Kidney (tissue), 14 donors: ENCODE results near the gene CAPRIN1. TPM values are rescaled to one million over a fixed set of nuclear protein-coding genes. Genes with fewer than 3 reads are reported as not detected.
A peak's percentile ranks its signal among the peaks of the same experiment; 100 is the strongest.

ENCODE experiments used
- DNase-seq, 5 donors: peaks; one replicate each; pipeline ENCODE4 v3.0.0-alpha.2; 2013 to 2020
- FAIRE-seq: peaks from 2 replicates; lab custom pipeline; 2012; peaks lifted over from hg19 to GRCh38; lab: Jason Lieb, UNC
- H3K27ac ChIP-seq, 2 donors: one replicate each; pipeline ENCODE4 v1.7.0; 2013; ENCODE audit warnings: low read depth in 2 of 2, low read length in 2 of 2, inconsistent platforms in 1 of 2
- H3K27me3 ChIP-seq: one replicate; pipeline ENCODE4 v1.7.1; 2013; ENCODE audit warnings: low read length, inconsistent platforms; ENCODE audit not compliant: control insufficient read depth, insufficient read depth
- H3K36me3 ChIP-seq, 3 donors: one replicate each; pipeline versions ENCODE4 v1.7.0 to v1.7.1; 2013; ENCODE audit warnings: low read length in 3 of 3, control low read depth in 1 of 3, inconsistent platforms in 1 of 3; ENCODE audit not compliant: insufficient read depth in 3 of 3, control insufficient read depth in 2 of 3
- H3K4me1 ChIP-seq, 3 donors: one replicate each; pipeline versions ENCODE4 v1.7.0 to v1.7.1; 2013; ENCODE audit warnings: low read length in 3 of 3, inconsistent platforms in 1 of 3, low read depth in 1 of 3; ENCODE audit not compliant: control insufficient read depth in 2 of 3, insufficient read depth in 2 of 3
- H3K4me3 ChIP-seq, 3 donors: one replicate each; pipeline versions ENCODE4 v1.7.0 to v1.8.1; 2013; ENCODE audit warnings: low read length in 3 of 3, control low read depth in 1 of 3, inconsistent platforms in 1 of 3
- H3K9ac ChIP-seq, 3 donors: one replicate each; pipeline versions ENCODE4 v1.7.0 to v1.7.1; 2013; ENCODE audit warnings: low read length in 3 of 3, control low read depth in 1 of 3, inconsistent platforms in 1 of 3
- H3K9me3 ChIP-seq, 3 donors: one replicate each; pipeline versions ENCODE4 v1.7.0 to v1.7.1; 2013; ENCODE audit warnings: low read length in 3 of 3, control low read depth in 1 of 3, inconsistent platforms in 1 of 3; ENCODE audit not compliant: control insufficient read depth in 2 of 3, insufficient read depth in 1 of 3
- intact Hi-C: fragments of 100-400 bp; cut with DNase I; formaldehyde crosslinking; loops from one replicate; pipeline ENCODE4 v1.11.1; 2022
- polyA plus RNA-seq: library from polyadenylated mRNA; stranded (reverse); fragments of 350-450 nt; fragmentation: Illumina TruSeq; extraction: RNeasy Lipid Tissue Mini Kit (QIAGEN cat#74804); gene quantifications from one replicate; pipeline ENCODE4 v1.2.3, GENCODE V29; 2014; ENCODE audit warnings: low read depth, low replicate concordance; ENCODE audit not compliant: insufficient read depth
- total RNA-seq: library from RNA; stranded (reverse); fragmentation: NEBNext Ultra II Directional; extraction: Animal tissue kit (Norgen Biotek cat#: 25700); gene quantifications from one replicate; pipeline ENCODE4 v1.2.1, GENCODE V29; 2021
- TF ChIP-seq, protein P1 (sequence below): IDR thresholded peaks from 3 replicates; pipeline ENCODE4 v1.5.1; 2012; ENCODE audit warnings: mild to moderate bottlenecking, moderate library complexity, borderline replicate concordance; ENCODE audit not compliant: insufficient read depth; ENCODE audit errors: extremely low read depth
- donor health status: control.
- donor health status: control.
- donor health status: control.
- donor health status: control.
- donor health status: control.
- donor health status: DM: yes; HTN: yes; CAD: no.
- donor health status: Normal renal cell carcinoma (clear cell type).

Gene CAPRIN1
- total and polyA plus RNA-seq, 2 donors from 2014 or later, result 83.3 to 174 TPM

DNA sequence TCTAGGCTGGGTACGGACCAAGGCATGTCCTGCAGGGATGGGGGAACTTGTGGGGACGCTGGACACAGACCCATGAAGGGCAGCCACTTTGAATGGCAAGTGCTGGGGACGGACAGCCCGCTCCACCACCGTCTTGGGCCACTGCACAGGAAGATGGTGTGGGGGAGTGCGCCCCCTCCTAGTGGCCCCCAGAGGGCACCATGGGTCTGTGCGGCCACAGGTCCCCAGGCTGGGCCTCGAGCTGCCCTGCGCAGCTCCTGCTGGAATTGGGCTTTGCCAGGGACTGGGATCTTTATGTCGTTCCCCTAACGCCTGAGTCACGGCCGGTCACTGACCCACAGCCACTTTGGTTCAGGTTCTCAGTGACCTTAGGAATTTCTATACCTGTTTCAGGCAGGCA lies 98.3 kb downstream of the CAPRIN1 start:
- H3K27me3 ChIP-seq, result no peaks in the 10 kb centered on the region
- H3K27ac ChIP-seq, result no peak overlapping the region
- no peaks in the 10 kb centered on the region for H3K4me1 ChIP-seq
- H3K9me3 ChIP-seq, result no peaks in the 10 kb centered on the region
- TF ChIP-seq, protein P1, sequence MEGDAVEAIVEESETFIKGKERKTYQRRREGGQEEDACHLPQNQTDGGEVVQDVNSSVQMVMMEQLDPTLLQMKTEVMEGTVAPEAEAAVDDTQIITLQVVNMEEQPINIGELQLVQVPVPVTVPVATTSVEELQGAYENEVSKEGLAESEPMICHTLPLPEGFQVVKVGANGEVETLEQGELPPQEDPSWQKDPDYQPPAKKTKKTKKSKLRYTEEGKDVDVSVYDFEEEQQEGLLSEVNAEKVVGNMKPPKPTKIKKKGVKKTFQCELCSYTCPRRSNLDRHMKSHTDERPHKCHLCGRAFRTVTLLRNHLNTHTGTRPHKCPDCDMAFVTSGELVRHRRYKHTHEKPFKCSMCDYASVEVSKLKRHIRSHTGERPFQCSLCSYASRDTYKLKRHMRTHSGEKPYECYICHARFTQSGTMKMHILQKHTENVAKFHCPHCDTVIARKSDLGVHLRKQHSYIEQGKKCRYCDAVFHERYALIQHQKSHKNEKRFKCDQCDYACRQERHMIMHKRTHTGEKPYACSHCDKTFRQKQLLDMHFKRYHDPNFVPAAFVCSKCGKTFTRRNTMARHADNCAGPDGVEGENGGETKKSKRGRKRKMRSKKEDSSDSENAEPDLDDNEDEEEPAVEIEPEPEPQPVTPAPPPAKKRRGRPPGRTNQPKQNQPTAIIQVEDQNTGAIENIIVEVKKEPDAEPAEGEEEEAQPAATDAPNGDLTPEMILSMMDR, result no peak
- peaks cover 2 to 23% (median 20%) of the 10 kb centered on the region in 3 donors for H3K36me3 ChIP-seq
- H3K9ac ChIP-seq, result no peak overlapping the region
- DNase-seq (peak in 3 of 5 donors; percentile 32 to 75 (median 46)), FAIRE-seq (no peak)
- intact Hi-C loops, result no loop called here
- no peak overlapping the region for H3K4me3 ChIP-seq

DNA sequence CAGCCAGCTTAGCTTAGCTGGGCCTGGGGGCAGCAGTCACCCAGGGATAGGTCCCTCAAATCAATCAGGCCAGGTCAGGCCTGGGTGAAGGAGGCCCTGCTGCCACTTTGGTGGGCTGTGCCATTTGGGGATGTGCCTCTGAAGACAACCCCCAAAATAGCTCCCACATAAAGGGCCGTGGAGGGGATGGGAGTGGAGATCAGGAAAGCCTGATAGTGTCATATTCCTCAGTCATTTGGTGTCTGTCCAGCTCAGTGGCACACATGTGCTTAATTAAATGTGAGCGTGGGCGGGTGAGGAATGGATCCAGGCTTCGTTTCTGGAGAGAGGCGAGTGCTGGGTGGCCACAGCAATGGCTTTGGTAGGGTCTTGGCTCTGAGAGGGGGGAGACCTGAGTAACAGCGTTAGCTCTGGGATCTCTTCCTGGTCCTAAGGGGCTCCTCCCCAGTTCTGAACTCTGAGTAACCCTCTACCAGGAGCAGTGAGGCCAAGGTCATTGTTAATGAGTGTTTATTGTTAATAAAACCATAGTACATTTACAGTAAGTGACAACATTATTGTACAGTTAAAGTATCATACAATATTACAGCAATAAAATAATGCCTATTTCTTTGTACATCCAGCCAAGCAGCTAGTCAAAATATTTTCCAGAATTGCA lies 99.1 kb downstream of the CAPRIN1 start:
- H3K9me3 ChIP-seq, result no peaks in the 10 kb centered on the region
- DNase-seq, result peak in 3 of 5 donors; percentile 31 to 63 (median 45)
- no peak overlapping the region for H3K4me3 ChIP-seq
- H3K27me3 ChIP-seq, result no peaks in the 10 kb centered on the region
- intact Hi-C loops, result no loop called here
- H3K9ac ChIP-seq, result no peak overlapping the region
- no peak overlapping the region for H3K27ac ChIP-seq
- H3K4me1 ChIP-seq, result no peaks in the 10 kb centered on the region
- FAIRE-seq, result no peak
- TF ChIP-seq, protein P1, result no peak
- peaks cover 0 to 23% (median 15%) of the 10 kb centered on the region in 3 donors for H3K36me3 ChIP-seq

Other genes with a start within 250 kb of the CAPRIN1 start
- 60.6 TPM for gene LMO2, start 159.7 kb upstream of the CAPRIN1 start, total RNA-seq
- 57.1 TPM for gene LMO2, start 159.7 kb upstream of the CAPRIN1 start, polyA plus RNA-seq
- 43.1 TPM for gene NAT10, start 53.9 kb downstream of the CAPRIN1 start, total RNA-seq
- 24.1 TPM for gene NAT10, start 53.9 kb downstream of the CAPRIN1 start, polyA plus RNA-seq